Prostate gland (tissue), 2 donors: ENCODE measurements around the gene TBXT. TPM values are rescaled to one million over a fixed set of nuclear protein-coding genes. Genes with fewer than 3 reads are reported as not detected.
"Not testable (repeated sequence)": the region's sequence is repeated elsewhere in the genome, so short reads cannot be mapped to it uniquely, and the experiment has no call there.

Source experiments
- DNase-seq: peaks from one replicate; pipeline ENCODE4 v3.0.0-alpha.2; 2019; ENCODE audit warnings: low spot score
- H3K27ac ChIP-seq, 2 donors: fragments of 200-600 bp; sonication (generic); 2 replicates each; pipeline ENCODE4 v1.5.1; 2017 to 2019
- H3K27me3 ChIP-seq: fragments of 200-600 bp; sonication (generic); replicated peaks from 2 replicates; pipeline ENCODE4 v1.5.1; 2019; ENCODE audit not compliant: insufficient read depth
- H3K36me3 ChIP-seq, 2 donors: fragments of 200-600 bp; sonication (generic); 1 replicate in 1 of 2; 2 replicates in 1 of 2; pipeline versions ENCODE4 v1.5.1 to v1.8.1; 2017 to 2019
- H3K4me1 ChIP-seq: fragments of 200-600 bp; sonication (generic); replicated peaks from 2 replicates; pipeline ENCODE4 v1.5.1; 2019
- H3K4me3 ChIP-seq, 2 donors: fragments of 200-600 bp; sonication (generic); 2 replicates each; pipeline ENCODE4 v1.5.1; 2017 to 2019
- H3K9me3 ChIP-seq: fragments of 200-600 bp; sonication (generic); 2 replicates; pipeline ENCODE4 v1.5.1; 2017
- CTCF ChIP-seq, 4 experiments: fragments of 200-600 bp in 2 of 4; fragments of 450-650 bp in 2 of 4; sonication (generic) in 2 of 4; IDR thresholded peaks; 1 replicate in 3 of 4; 2 replicates in 1 of 4; pipeline ENCODE4 v1.5.1; 2016 to 2019; ENCODE audit warnings: antibody characterized with exemption in 4 of 4, mild to moderate bottlenecking in 2 of 4, moderate library complexity in 2 of 4
- POLR2A ChIP-seq: fragments of 450-650 bp; IDR thresholded peaks from one replicate; pipeline ENCODE4 v1.6.1; 2016; ENCODE audit warnings: antibody characterized with exemption, mild to moderate bottlenecking
- POLR2AphosphoS5 ChIP-seq: sonication (generic); formaldehyde crosslinking; IDR thresholded peaks from one replicate; pipeline ENCODE4 v1.6.1; 2017; ENCODE audit warnings: antibody characterized with exemption
- WGBS: methylation state at CpG from one replicate; pipeline ENCODE4 v1.1.5; 2018; 5-methylcytosine and 5-hydroxymethylcytosine counted together
- intact Hi-C: fragments of 100-400 bp; cut with DNase I; formaldehyde crosslinking; loops from one replicate; pipeline ENCODE4 v1.14.2; 2022
- total RNA-seq, 2 donors: library from RNA; depleted of rRNA; stranded (reverse); fragments of >200 nt; gene quantifications; one replicate each; pipeline ENCODE4 v1.1.0, GENCODE V29; 2016

Gene TBXT
- total RNA-seq, 2 donors from 2014 or later = 0.23 TPM; not detected in 1

GRCh38 chr6:166192136-166192535, 24.5 kb upstream of the TBXT start:
- H3K4me3 ChIP-seq = no peak overlapping the region
- intact Hi-C loops = no loop called here

GRCh38 chr6:166179704-166180103, 12.1 kb upstream of the TBXT start:
- 85% methylated on average over 6 of the region's 6 CpGs for WGBS
- no peaks in the 10 kb centered on the region for H3K27me3 ChIP-seq
- no peak for DNase-seq
- no peak overlapping the region for H3K4me3 ChIP-seq
- H3K36me3 ChIP-seq = no peaks in the 10 kb centered on the region
- intact Hi-C loops = no loop called here
- H3K9me3 ChIP-seq = no peaks in the 10 kb centered on the region
- no peak for TF ChIP-seq CTCF (IDR thresholded peaks at IDR 0.05)
- no peak for TF ChIP-seq POLR2A
- TF ChIP-seq POLR2AphosphoS5 = no peak
- no peaks in the 10 kb centered on the region for H3K4me1 ChIP-seq
- H3K27ac ChIP-seq = no peak overlapping the region

More at GRCh38 chr6:166192136-166192535, 24.5 kb upstream of the TBXT start:
- no peak for TF ChIP-seq POLR2A
- no peak for TF ChIP-seq POLR2AphosphoS5
- no peak for TF ChIP-seq CTCF (IDR thresholded peaks at IDR 0.05)
- no peaks in the 10 kb centered on the region for H3K27me3 ChIP-seq
- DNase-seq = no peak
- no peak overlapping the region for H3K27ac ChIP-seq
- no peaks in the 10 kb centered on the region for H3K36me3 ChIP-seq
- no peaks in the 10 kb centered on the region for H3K4me1 ChIP-seq
- WGBS = 94% methylated on average over 10 of the region's 10 CpGs
- H3K9me3 ChIP-seq = no peaks in the 10 kb centered on the region

GRCh38 chr6:166176106-166176505, 8.5 kb upstream of the TBXT start:
- no peak for DNase-seq
- Histone ChIP-seq H3K4me1 (no peaks in the 10 kb centered on the region), H3K4me3 (no peak overlapping the region), H3K27ac (no peak overlapping the region), H3K27me3 (peaks cover 3% of the 10 kb centered on the region), H3K36me3 (no peaks in the 10 kb centered on the region), H3K9me3 (no peaks in the 10 kb centered on the region)
- no peak for TF ChIP-seq POLR2A
- 72% methylated on average over 2 of the region's 2 CpGs for WGBS
- intact Hi-C loops = no loop called here

GRCh38 chr6:166175093-166175492, 7.4 kb upstream of the TBXT start:
- intact Hi-C loops, H3K4me1 ChIP-seq, H3K36me3 ChIP-seq, H3K27ac ChIP-seq, H3K27me3 ChIP-seq, H3K4me3 ChIP-seq, H3K9me3 ChIP-seq, DNase-seq: not testable (repeated sequence)
- WGBS = 81% methylated on average over 3 of the region's 3 CpGs

- Histone ChIP-seq H3K4me3 (no peak overlapping the region), H3K27ac (no peak overlapping the region), H3K9me3 (no peaks in the 10 kb centered on the region), H3K36me3 (no peaks in the 10 kb centered on the region), H3K27me3 (peaks cover 10% of the 10 kb centered on the region), H3K4me1 (no peaks in the 10 kb centered on the region)
- WGBS = 26% methylated on average over 5 of the region's 5 CpGs
- DNase-seq = no peak
- intact Hi-C loops = no loop called here
- TF ChIP-seq CTCF (IDR thresholded peaks at IDR 0.05) = no peak
- TF ChIP-seq POLR2AphosphoS5 = no peak
- TF ChIP-seq POLR2A = no peak
Observed at GRCh38 chr6:166174031-166174430, 6.4 kb upstream of the TBXT start.

- Histone ChIP-seq H3K9me3 (no peaks in the 10 kb centered on the region), H3K4me1 (no peaks in the 10 kb centered on the region), H3K27ac (no peak overlapping the region), H3K27me3 (peaks cover 17% of the 10 kb centered on the region), H3K36me3 (no peaks in the 10 kb centered on the region), H3K4me3 (no peak overlapping the region)
- WGBS = 17% methylated on average over 9 of the region's 9 CpGs
- DNase-seq = no peak
- intact Hi-C loops = no loop called here
- no peak for TF ChIP-seq CTCF (IDR thresholded peaks at IDR 0.05)
- TF ChIP-seq POLR2AphosphoS5 = no peak
- TF ChIP-seq POLR2A = no peak
Observed at GRCh38 chr6:166173281-166173951, 5.8 kb upstream of the TBXT start.
